Activated T-helper 1 cell treated with Interleukin-2 at 50 U/mL for 16 hours (primary cell): Measurements from ENCODE around the gene DHRS4.
"Not testable (repeated sequence)": the region's sequence is repeated elsewhere in the genome, so short reads cannot be mapped to it uniquely, and the experiment has no call there.

Experiments
- DNase-seq: peaks from one replicate; pipeline ENCODE4 v3.0.0-alpha.2; 2020; ENCODE audit warnings: low read depth

DHRS4 gene

GRCh38 chr14:23941230-23941629 lies 12.3 kb upstream of the DHRS4 start:
- DNase-seq: no peak

- DNase-seq: no peak
Observed at GRCh38 chr14:23941669-23942068, 11.9 kb upstream of the DHRS4 start.

GRCh38 chr14:23942587-23942986 lies 11.0 kb upstream of the DHRS4 start:
- no peak for DNase-seq

GRCh38 chr14:23949069-23949468 lies 4.5 kb upstream of the DHRS4 start:
- DNase-seq: not testable (repeated sequence)

- no peak for DNase-seq
Observed at GRCh38 chr14:23950411-23951135, 3.0 kb upstream of the DHRS4 start.

- not testable (repeated sequence) for DNase-seq
Observed at GRCh38 chr14:23951136-23951466, 2.5 kb upstream of the DHRS4 start.

- DNase-seq: no peak
Observed at GRCh38 chr14:23951590-23952201, 1.9 kb upstream of the DHRS4 start.

- not testable (repeated sequence) for DNase-seq
Observed at GRCh38 chr14:23953116-23953463, 480 bp upstream of the DHRS4 start.

- not testable (repeated sequence) for DNase-seq
Observed at GRCh38 chr14:23954279-23954614, 677 bp downstream of the DHRS4 start.

GRCh38 chr14:23954965-23955364 lies 1.4 kb downstream of the DHRS4 start:
- not testable (repeated sequence) for DNase-seq

GRCh38 chr14:23955811-23956210 lies 2.2 kb downstream of the DHRS4 start:
- not testable (repeated sequence) for DNase-seq

GRCh38 chr14:23957913-23958569 lies 4.5 kb downstream of the DHRS4 start:
- DNase-seq: not testable (repeated sequence)

GRCh38 chr14:23960899-23961298 lies 7.3 kb downstream of the DHRS4 start:
- not testable (repeated sequence) for DNase-seq

GRCh38 chr14:23961704-23962103 lies 8.1 kb downstream of the DHRS4 start:
- DNase-seq: not testable (repeated sequence)

- DNase-seq: not testable (repeated sequence)
Observed at GRCh38 chr14:23969130-23969480, 15.5 kb downstream of the DHRS4 start.

GRCh38 chr14:23969481-23970282 lies 16.1 kb downstream of the DHRS4 start:
- DNase-seq: peak; percentile 38

GRCh38 chr14:23970283-23970659 lies 16.7 kb downstream of the DHRS4 start:
- not testable (repeated sequence) for DNase-seq

- DNase-seq: not testable (repeated sequence)
Observed at GRCh38 chr14:23973178-23973577, 19.6 kb downstream of the DHRS4 start.

GRCh38 chr14:23974041-23974440 lies 20.5 kb downstream of the DHRS4 start:
- not testable (repeated sequence) for DNase-seq

- DNase-seq: not testable (repeated sequence)
Observed at GRCh38 chr14:23977208-23977607, 23.6 kb downstream of the DHRS4 start.

GRCh38 chr14:23981951-23982813 lies 28.6 kb downstream of the DHRS4 start:
- not testable (repeated sequence) for DNase-seq
